Gastrocnemius medialis (tissue), 4 donors: Measurements from ENCODE around the gene PDCD1. TPM values are rescaled to one million over a fixed set of nuclear protein-coding genes. Genes with fewer than 3 reads are reported as not detected.

Experiments used
- ATAC-seq, 2 donors: fragments of 150-250 bp; one replicate each; pipeline ENCODE4 v1.9.1; 2016
- DNase-seq, 2 donors: peaks; one replicate each; pipeline ENCODE4 v3.0.0-alpha.2; 2019
- H3K27ac ChIP-seq, 4 donors: fragments of 200-600 bp; sonication (generic); 1 replicate in 1 of 4; 2 replicates in 3 of 4; pipeline ENCODE4 v1.5.1; 2016 to 2018; ENCODE audit warnings: mild to moderate bottlenecking in 2 of 4, moderate library complexity in 1 of 4
- H3K27me3 ChIP-seq, 3 donors: fragments of 200-600 bp; sonication (generic) in 2 of 3; 1 replicate in 1 of 3; 2 replicates in 2 of 3; pipeline versions ENCODE4 v1.5.1 to v1.6.0; 2016 to 2019; ENCODE audit warnings: mild to moderate bottlenecking in 1 of 3, moderate library complexity in 1 of 3
- H3K36me3 ChIP-seq, 2 donors: fragments of 200-600 bp; sonication (generic) in 1 of 2; one replicate each; pipeline ENCODE4 v1.5.1; 2017 to 2018
- H3K4me1 ChIP-seq, 2 donors: fragments of 200-600 bp; sonication (generic) in 1 of 2; one replicate each; pipeline ENCODE4 v1.5.1; 2016 to 2017; ENCODE audit warnings: mild to moderate bottlenecking in 2 of 2
- H3K4me3 ChIP-seq, 4 donors: fragments of 200-600 bp; sonication (generic) in 3 of 4; 1 replicate in 1 of 4; 2 replicates in 3 of 4; pipeline ENCODE4 v1.5.1; 2016 to 2019; ENCODE audit warnings: mild to moderate bottlenecking in 2 of 4
- H3K9me3 ChIP-seq, 3 donors: fragments of 200-600 bp; sonication (generic) in 2 of 3; 1 replicate in 1 of 3; 2 replicates in 2 of 3; pipeline ENCODE4 v1.5.1; 2016 to 2019
- POLR2A ChIP-seq, 2 donors: fragments of 450-650 bp; IDR thresholded peaks; one replicate each; pipeline ENCODE4 v1.6.1; 2017; ENCODE audit warnings: antibody characterized with exemption in 2 of 2, mild to moderate bottlenecking in 2 of 2, moderate library complexity in 2 of 2
- in situ Hi-C, 4 donors: fragments of 200-750 bp; cut with MboI; loops; one replicate each; pipeline versions ENCODE4 v1.15.0 to v1.8.0; 2017; ENCODE audit warnings: low sequenced_read_pairs in 4 of 4
- intact Hi-C: fragments of 100-400 bp; cut with DNase I; formaldehyde crosslinking; loops from one replicate; pipeline ENCODE4 v1.15.1; 2023; ENCODE audit warnings: low total_unique reads
- total RNA-seq, 4 donors: library from RNA; depleted of rRNA; stranded (reverse); fragments of >200 nt; gene quantifications; one replicate each; pipeline versions ENCODE4 v1.1.0 to v1.2.3, GENCODE V29; 2016
- TF ChIP-seq, protein P1 (sequence below), 5 experiments: fragments of 450-650 bp in 3 of 5; fragments of 200-600 bp in 2 of 5; sonication (generic) in 2 of 5; IDR thresholded peaks in 4 of 5; conservative IDR thresholded peaks in 1 of 5; 1 replicate in 4 of 5; 2 replicates in 1 of 5; pipeline ENCODE4 v1.5.1; 2016 to 2019; ENCODE audit warnings: antibody characterized with exemption in 5 of 5, mild to moderate bottlenecking in 3 of 5, moderate library complexity in 3 of 5

Gene PDCD1
- total RNA-seq, 4 donors from 2014 or later, result 0.13 TPM; not detected in 3

DNA sequence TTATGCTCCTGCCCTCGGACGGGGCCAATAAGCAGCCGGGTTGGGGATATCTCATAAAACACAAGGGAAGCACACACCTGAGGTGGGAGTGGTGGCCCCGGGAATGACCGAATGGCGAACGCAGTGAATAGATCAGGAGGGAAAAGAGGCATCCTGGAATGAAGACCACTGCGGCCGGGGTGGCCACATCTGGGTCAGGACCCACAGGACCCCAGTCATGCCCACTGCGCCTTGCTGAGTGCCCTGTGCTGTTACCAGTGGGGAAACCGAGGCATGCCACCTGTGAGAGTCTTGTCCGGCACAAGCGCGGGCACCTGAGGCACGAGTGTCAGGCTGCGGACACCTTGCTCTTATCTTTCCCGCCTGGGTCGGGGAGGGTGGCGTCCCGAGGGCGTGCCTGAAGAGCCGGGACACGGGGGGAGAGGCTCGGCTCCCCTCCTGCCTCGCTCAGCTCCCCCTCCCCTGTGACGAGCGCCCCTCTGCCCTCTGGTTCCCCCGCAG is 1.6 kb downstream of the PDCD1 start:
- H3K4me1 ChIP-seq, result peaks cover 13 to 17% of the 10 kb centered on the region in 2 donors
- H3K4me3 ChIP-seq, result no peak overlapping the region
- no peak for ATAC-seq
- H3K27me3 ChIP-seq, result peaks cover 2 to 3% (median 3%) of the 10 kb centered on the region in 3 donors
- H3K9me3 ChIP-seq, result no peaks in the 10 kb centered on the region
- in situ Hi-C loops (no loop called here), intact Hi-C loops (no loop called here)
- DNase-seq, result peak in 1 of 2 donors; percentile 6
- TF ChIP-seq POLR2A (IDR thresholded peaks at IDR 0.05), result no peak
- TF ChIP-seq, protein P1, sequence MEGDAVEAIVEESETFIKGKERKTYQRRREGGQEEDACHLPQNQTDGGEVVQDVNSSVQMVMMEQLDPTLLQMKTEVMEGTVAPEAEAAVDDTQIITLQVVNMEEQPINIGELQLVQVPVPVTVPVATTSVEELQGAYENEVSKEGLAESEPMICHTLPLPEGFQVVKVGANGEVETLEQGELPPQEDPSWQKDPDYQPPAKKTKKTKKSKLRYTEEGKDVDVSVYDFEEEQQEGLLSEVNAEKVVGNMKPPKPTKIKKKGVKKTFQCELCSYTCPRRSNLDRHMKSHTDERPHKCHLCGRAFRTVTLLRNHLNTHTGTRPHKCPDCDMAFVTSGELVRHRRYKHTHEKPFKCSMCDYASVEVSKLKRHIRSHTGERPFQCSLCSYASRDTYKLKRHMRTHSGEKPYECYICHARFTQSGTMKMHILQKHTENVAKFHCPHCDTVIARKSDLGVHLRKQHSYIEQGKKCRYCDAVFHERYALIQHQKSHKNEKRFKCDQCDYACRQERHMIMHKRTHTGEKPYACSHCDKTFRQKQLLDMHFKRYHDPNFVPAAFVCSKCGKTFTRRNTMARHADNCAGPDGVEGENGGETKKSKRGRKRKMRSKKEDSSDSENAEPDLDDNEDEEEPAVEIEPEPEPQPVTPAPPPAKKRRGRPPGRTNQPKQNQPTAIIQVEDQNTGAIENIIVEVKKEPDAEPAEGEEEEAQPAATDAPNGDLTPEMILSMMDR (IDR thresholded peaks at IDR 0.05 in 4 of 5, conservative IDR thresholded peaks at IDR 0.05 in 1 of 5), result no peak
- no peak overlapping the region for H3K27ac ChIP-seq
- H3K36me3 ChIP-seq, result no peaks in the 10 kb centered on the region

DNA sequence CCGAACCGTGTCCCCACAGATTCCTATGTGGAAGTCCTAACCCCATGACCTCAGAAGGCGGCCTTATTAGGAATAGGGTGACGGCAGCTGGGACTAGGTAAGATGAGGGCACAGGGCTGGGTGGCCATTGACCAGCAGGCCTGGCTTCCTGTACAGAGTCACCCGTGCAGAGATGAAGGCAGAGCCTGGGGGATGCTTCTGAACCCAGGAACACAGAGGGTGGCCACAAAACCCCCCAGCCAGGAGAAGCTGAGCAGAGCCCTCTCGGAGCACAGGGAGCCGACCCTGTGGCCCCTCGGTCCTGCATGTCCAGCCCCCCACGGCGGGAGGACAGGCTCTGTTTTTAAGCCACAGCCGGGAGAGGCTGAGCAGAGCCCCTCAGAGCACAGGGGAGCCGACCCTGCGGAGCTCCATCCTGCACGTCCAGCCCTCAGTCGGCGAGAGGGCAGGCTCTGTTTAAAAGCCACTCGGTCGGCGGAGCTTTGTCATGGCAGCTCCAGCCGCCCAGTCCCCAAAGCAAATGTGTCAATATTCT is 2.7 kb downstream of the PDCD1 start:
- no peak for TF ChIP-seq POLR2A (IDR thresholded peaks at IDR 0.05)
- TF ChIP-seq, protein P1 (IDR thresholded peaks at IDR 0.05 in 4 of 5, conservative IDR thresholded peaks at IDR 0.05 in 1 of 5), result no peak
- DNase-seq, result peak in 1 of 2 donors; percentile 8
- no peak for ATAC-seq
- Histone ChIP-seq H3K27me3 (no peaks in the 10 kb centered on the region), H3K9me3 (no peaks in the 10 kb centered on the region), H3K36me3 (no peaks in the 10 kb centered on the region), H3K4me3 (no peak overlapping the region), H3K27ac (no peak overlapping the region), H3K4me1 (peaks cover 13 to 17% of the 10 kb centered on the region in 2 donors)
- in situ Hi-C loops, result no loop called here
- intact Hi-C loops, result no loop called here

DNA sequence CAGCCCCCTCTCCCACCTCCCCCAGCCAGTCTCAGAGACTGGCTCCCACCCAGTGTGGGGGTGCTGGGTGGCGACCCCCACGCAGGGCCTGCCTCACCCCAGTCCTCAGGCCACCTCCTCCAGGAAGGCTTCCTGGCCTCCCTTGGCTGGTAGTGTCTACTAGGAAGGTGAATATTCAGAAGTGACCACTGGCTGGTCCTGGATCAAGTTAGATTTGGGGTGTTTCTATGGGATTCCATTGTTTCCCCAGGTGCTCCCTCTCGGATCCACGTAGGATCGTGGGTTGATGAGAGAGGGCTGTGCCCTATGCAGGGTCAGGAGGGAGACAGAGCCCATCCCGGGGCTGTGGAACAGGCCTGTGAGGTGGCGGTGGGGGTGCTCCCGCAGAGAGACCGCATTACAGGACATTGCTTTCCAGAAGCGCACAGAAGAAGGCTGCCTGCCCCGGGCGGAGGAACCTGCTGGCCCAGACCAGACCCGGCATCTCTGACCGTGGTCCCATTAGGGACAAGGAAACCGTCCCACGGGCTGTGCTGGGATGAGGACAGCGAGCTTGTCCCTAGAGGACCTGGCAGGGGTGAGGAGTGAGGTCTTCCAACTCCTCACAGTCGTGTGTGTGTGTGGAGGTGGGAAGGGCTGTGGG is 3.3 kb downstream of the PDCD1 start:
- no peak for ATAC-seq
- Histone ChIP-seq H3K4me3 (no peak overlapping the region), H3K9me3 (no peaks in the 10 kb centered on the region), H3K27ac (no peak overlapping the region), H3K4me1 (peaks cover 13 to 14% of the 10 kb centered on the region in 2 donors), H3K36me3 (no peaks in the 10 kb centered on the region), H3K27me3 (no peaks in the 10 kb centered on the region)
- no peak for TF ChIP-seq POLR2A (IDR thresholded peaks at IDR 0.05)
- TF ChIP-seq, protein P1 (IDR thresholded peaks at IDR 0.05 in 4 of 5, conservative IDR thresholded peaks at IDR 0.05 in 1 of 5), result no peak
- intact Hi-C loops (no loop called here), in situ Hi-C loops (no loop called here)
- peak in 1 of 2 donors; percentile 6 for DNase-seq

DNA sequence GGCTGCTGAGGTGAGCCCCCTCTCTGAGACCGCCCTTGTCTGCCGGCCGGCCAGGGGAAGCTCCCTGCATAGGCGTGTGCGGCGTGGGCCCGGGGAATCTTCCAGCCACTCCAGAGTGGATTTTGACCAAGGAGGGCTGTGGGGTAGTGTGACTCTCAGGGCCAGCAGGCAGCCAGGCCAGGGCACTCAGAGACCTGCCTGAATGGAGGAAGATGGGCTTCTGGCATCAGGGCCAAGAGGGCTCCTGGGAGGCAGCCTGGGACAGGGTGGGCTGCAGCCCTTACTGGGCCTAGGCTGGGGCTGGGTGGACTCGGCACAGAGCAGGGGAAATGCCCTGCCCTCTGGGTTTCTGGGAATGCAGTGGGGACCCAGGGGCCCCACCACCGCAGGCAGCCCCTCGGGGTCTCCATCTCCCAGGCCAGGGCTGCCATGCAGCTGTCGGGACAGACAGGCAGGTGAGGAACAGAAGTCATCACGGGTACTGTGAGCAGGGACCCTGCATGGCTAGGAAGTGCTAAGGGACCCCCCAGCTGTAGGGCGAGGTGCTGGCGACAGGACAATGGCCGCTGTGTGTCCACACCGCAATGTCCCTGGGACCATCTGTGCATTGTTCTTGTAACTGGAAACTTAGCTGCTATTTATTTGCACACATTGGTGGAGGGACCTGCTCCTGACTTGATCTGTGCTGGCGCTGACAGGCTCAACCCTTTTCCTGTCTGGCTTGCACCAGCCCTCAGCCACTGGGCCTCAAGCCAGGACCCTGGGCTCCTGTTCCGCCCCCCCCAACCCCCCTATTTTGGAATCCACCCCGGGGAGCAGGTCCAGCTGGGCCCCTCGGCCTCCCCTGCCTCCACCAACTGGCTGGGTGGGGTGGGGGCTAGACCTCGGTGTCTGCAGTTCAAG is 4.1 kb downstream of the PDCD1 start:
- Histone ChIP-seq H3K27ac (no peak overlapping the region), H3K4me1 (peaks cover 5 to 6% of the 10 kb centered on the region in 2 donors), H3K36me3 (no peaks in the 10 kb centered on the region), H3K27me3 (no peaks in the 10 kb centered on the region), H3K9me3 (no peaks in the 10 kb centered on the region), H3K4me3 (no peak overlapping the region)
- ATAC-seq, result no peak
- in situ Hi-C loops, result no loop called here
- intact Hi-C loops, result no loop called here
- peak in 1 of 2 donors; percentile 7 for DNase-seq
- TF ChIP-seq POLR2A (IDR thresholded peaks at IDR 0.05), result no peak
- TF ChIP-seq, protein P1 (IDR thresholded peaks at IDR 0.05 in 4 of 5, conservative IDR thresholded peaks at IDR 0.05 in 1 of 5), result no peak
